Stimulated activated CD4-positive, alpha-beta T cell treated with anti-CD3 and anti-CD28 coated beads, Interleukin-1b, Interleukin-23, amount 100 ng/mL, for 4 hours (primary cell): ENCODE data around the gene GBP2.

Experiments
- DNase-seq, 2 donors: peaks; one replicate each; pipeline ENCODE4 v3.0.0-alpha.2; 2020; ENCODE audit warnings: low read depth in 2 of 2

The GBP2 gene

DNA sequence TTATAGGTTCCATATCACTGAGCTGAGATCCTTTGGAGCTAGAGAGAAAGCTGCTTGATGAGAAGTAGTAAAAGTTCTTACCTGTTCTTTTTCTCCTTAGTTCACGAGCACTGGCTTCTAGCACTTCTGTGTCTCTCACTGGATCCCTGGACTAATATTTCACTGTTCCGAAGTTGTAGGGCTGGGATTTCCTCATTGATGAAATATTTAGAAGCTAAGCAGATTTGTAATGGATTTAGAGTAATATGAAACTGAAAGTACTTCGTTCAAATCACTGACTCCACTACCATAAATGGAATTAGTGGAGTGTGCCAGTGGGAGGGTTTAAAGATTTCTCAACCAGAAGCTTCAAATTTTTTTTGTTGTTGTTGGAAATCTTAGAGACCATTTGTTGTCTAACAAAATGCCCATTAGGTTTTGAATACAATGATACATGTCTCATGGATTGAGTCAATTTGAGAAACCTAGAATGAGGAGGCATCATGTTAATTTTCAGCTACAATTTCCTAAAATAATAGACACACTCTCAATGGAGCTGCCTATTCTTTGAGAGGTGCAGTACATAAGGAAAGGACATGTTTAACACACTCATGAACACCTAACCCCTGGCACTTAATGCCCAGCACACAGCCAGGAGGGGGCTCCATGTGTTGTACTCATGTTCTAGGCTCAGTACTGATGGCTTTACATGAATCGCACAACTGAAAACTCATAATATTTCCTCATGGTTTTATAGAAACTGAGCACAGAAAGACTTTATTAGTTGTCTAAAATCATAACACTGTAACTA lies 60.6 kb downstream of the GBP2 start, which contains the start of gene GBP1:
Gene GBP1 (minus strand): TSS at position 130 of the 790 bp plus-strand sequence. CDS start 1,974 bp downstream, outside the sequence.
- DNase-seq = peak in 1 of 2 donors; percentile 23

DNA sequence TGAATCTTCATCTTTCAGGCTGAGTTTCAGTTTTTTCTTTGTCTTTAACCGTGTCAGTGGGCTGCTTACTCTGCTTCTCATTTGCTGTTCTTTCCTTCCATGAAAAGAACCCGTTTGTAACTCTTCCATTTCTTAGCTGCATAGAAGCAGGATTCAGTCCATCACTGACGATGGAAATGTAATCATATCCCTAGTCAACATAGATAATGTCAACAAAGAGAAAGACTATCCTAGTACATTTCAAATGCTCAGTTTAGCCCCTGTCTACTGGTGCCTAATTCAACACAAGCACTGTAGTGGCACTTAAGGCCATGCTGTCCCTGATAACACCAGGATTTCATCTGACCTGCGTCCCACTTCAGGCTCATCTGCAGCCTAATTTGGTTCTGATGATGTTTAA lies 61.3 kb downstream of the GBP2 start:
- DNase-seq = no peak

DNA sequence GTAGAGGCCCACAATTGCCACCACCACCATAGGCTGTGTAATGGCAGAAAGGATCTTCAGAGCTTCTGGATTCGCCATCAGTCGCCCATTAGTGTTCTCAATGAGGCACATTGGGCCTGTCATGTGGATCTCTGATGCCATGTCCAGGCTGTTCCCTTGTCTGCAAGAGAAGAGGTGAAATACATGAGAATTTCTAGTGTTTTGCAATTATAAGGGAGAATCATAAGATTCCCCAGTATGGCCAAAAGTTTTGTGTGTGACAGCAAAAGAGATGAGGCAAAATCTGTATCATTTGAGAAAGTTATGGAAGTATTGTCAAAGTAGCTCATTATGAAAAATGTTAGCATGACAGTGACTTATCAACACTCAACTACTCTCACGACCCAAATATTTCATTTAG lies 62.8 kb downstream of the GBP2 start:
- no peak for DNase-seq

DNA sequence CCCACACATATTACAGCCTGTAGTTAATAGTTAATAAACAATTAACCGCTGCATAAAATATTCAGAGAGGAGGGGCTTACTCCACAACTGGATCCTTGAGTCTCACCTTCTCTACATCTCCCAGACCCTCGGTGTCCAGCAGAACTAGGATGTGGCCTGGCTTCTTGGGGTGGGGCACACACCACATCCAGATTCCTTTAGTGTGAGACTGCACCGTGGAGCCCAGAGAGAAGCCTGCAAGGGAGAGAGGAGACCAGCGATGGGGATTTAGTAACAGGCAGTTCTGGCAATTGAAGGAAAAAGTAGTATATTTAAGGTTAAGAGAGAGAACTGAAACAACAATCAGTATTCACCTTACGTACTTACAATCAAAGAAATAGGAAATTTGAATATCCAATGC lies 65.8 kb downstream of the GBP2 start:
- DNase-seq = no peak
